HepG2 (cell line): ENCODE data around the gene UVSSA.

Experiments used
- CREM ChIP-seq, 2 experiments: sonication (generic) in 1 of 2; formaldehyde crosslinking in 1 of 2; IDR thresholded peaks; 2 replicates each; pipeline versions ENCODE4 v1.4.0 to v1.6.1; 2016 to 2020; ENCODE audit warnings: antibody characterized with exemption in 1 of 2, mild to moderate bottlenecking in 1 of 2, missing genetic modification reagents in 1 of 2
- HES4 ChIP-seq: sonication (generic); formaldehyde crosslinking; IDR thresholded peaks from 2 replicates; pipeline ENCODE4 v1.9.0; 2021; ENCODE audit warnings: mild to moderate bottlenecking, missing genetic modification reagents, borderline replicate concordance
- NCOA1 ChIP-seq: sonication (generic); formaldehyde crosslinking; IDR thresholded peaks from 2 replicates; pipeline ENCODE4 v1.9.0; 2021; ENCODE audit warnings: missing genetic modification reagents
- NCOR1 ChIP-seq: fragments of 200-600 bp; sonication (generic); IDR thresholded peaks from 2 replicates; pipeline ENCODE4 v1.7.0; 2017; ENCODE audit warnings: antibody characterized with exemption, low read length, borderline replicate concordance
- PHF8 ChIP-seq: sonication (generic); formaldehyde crosslinking; IDR thresholded peaks from 2 replicates; pipeline ENCODE4 v1.5.0; 2020; ENCODE audit warnings: missing genetic modification reagents
- SMAD1 ChIP-seq: sonication (generic); formaldehyde crosslinking; IDR thresholded peaks from 2 replicates; pipeline ENCODE4 v1.4.0; 2020; ENCODE audit warnings: missing genetic modification reagents, low read depth, mild to moderate bottlenecking, borderline replicate concordance
- TAF1 ChIP-seq: sonication (generic); formaldehyde crosslinking; IDR thresholded peaks from 2 replicates; pipeline ENCODE4 v1.4.0; 2020; ENCODE audit warnings: missing genetic modification reagents
- ZNF720 ChIP-seq: sonication (generic); formaldehyde crosslinking; IDR thresholded peaks from 2 replicates; pipeline ENCODE4 v1.4.0; 2020; ENCODE audit warnings: missing genetic modification reagents
- ZNF83 ChIP-seq: sonication (generic); formaldehyde crosslinking; IDR thresholded peaks from 2 replicates; pipeline ENCODE4 v1.4.0; 2020; ENCODE audit warnings: missing genetic modification reagents, mild to moderate bottlenecking, borderline replicate concordance
- TF ChIP-seq, protein P1 (sequence below): sonication (generic); formaldehyde crosslinking; IDR thresholded peaks from 2 replicates; pipeline ENCODE4 v1.5.0; 2020; ENCODE audit warnings: mild to moderate bottlenecking, missing genetic modification reagents, moderate library complexity
- TF ChIP-seq, protein P2 (sequence below): sonication (generic); formaldehyde crosslinking; IDR thresholded peaks from 2 replicates; pipeline ENCODE4 v1.4.0; 2020; ENCODE audit warnings: missing genetic modification reagents
- TF ChIP-seq, protein P3 (sequence below): sonication (generic); formaldehyde crosslinking; IDR thresholded peaks from 2 replicates; pipeline ENCODE4 v1.9.0; 2021; ENCODE audit warnings: missing genetic modification reagents, mild to moderate bottlenecking, borderline replicate concordance

DNA sequence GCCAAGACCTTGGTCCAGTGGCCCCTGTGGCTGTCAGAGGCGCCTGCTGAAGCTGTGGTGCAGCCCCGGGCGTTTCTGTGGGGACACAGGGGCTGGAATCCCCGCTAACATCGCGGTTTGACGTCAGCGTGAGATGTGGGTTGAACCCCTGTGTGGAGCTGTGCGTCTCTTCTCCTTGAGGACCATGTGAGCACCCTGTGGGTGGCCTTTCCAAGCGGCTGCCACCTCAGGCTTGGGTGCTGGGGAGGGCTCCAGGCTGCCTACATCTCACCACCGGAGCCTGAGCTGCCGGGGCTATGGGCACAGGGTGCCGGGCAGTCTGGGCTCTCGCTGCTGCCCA is 27.7 kb downstream of the UVSSA start:
- TF ChIP-seq, protein P1, sequence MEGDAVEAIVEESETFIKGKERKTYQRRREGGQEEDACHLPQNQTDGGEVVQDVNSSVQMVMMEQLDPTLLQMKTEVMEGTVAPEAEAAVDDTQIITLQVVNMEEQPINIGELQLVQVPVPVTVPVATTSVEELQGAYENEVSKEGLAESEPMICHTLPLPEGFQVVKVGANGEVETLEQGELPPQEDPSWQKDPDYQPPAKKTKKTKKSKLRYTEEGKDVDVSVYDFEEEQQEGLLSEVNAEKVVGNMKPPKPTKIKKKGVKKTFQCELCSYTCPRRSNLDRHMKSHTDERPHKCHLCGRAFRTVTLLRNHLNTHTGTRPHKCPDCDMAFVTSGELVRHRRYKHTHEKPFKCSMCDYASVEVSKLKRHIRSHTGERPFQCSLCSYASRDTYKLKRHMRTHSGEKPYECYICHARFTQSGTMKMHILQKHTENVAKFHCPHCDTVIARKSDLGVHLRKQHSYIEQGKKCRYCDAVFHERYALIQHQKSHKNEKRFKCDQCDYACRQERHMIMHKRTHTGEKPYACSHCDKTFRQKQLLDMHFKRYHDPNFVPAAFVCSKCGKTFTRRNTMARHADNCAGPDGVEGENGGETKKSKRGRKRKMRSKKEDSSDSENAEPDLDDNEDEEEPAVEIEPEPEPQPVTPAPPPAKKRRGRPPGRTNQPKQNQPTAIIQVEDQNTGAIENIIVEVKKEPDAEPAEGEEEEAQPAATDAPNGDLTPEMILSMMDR: no peak
- no peak for TF ChIP-seq TAF1 (CRISPR knock-in tag)
- TF ChIP-seq, protein P2, sequence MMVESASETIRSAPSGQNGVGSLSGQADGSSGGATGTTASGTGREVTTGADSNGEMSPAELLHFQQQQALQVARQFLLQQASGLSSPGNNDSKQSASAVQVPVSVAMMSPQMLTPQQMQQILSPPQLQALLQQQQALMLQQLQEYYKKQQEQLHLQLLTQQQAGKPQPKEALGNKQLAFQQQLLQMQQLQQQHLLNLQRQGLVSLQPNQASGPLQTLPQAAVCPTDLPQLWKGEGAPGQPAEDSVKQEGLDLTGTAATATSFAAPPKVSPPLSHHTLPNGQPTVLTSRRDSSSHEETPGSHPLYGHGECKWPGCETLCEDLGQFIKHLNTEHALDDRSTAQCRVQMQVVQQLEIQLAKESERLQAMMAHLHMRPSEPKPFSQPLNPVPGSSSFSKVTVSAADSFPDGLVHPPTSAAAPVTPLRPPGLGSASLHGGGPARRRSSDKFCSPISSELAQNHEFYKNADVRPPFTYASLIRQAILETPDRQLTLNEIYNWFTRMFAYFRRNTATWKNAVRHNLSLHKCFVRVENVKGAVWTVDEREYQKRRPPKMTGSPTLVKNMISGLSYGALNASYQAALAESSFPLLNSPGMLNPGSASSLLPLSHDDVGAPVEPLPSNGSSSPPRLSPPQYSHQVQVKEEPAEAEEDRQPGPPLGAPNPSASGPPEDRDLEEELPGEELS: no peak
- no peak for TF ChIP-seq NCOA1 (CRISPR knock-in tag)
- TF ChIP-seq, protein P3, sequence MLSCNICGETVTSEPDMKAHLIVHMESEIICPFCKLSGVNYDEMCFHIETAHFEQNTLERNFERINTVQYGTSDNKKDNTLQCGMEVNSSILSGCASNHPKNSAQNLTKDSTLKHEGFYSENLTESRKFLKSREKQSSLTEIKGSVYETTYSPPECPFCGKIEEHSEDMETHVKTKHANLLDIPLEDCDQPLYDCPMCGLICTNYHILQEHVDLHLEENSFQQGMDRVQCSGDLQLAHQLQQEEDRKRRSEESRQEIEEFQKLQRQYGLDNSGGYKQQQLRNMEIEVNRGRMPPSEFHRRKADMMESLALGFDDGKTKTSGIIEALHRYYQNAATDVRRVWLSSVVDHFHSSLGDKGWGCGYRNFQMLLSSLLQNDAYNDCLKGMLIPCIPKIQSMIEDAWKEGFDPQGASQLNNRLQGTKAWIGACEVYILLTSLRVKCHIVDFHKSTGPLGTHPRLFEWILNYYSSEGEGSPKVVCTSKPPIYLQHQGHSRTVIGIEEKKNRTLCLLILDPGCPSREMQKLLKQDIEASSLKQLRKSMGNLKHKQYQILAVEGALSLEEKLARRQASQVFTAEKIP (CRISPR knock-in tag): no peak
- TF ChIP-seq NCOR1: no peak
- no peak for TF ChIP-seq CREM (IDR thresholded peaks at IDR 0.05)
- TF ChIP-seq CREM (CRISPR knock-in tag; IDR thresholded peaks at IDR 0.05): no peak
- no peak for TF ChIP-seq PHF8
- no peak for TF ChIP-seq SMAD1
- no peak for TF ChIP-seq HES4 (CRISPR knock-in tag)
- no peak for TF ChIP-seq ZNF720 (CRISPR knock-in tag)
- TF ChIP-seq ZNF83 (CRISPR knock-in tag): no peak
